Mesenchymal stem cell (in vitro differentiated cells and primary cell): Measurements from ENCODE around the gene DDX25.

Source experiments
- DNase-seq: peaks from one replicate; pipeline ENCODE4 v3.0.0-alpha.2; 2013
- H2AFZ ChIP-seq: one replicate; pipeline ENCODE4 v1.6.1; 2013; ENCODE audit warnings: low read depth, mild to moderate bottlenecking, control low read depth, inconsistent platforms, low read length, moderate library complexity
- H2AK5ac ChIP-seq: 2 replicates; pipeline ENCODE4 v1.6.1; 2013; ENCODE audit warnings: low read length, moderate library complexity, mild to moderate bottlenecking, inconsistent platforms; ENCODE audit not compliant: severe bottlenecking
- H2BK120ac ChIP-seq: one replicate; pipeline ENCODE4 v1.6.1; 2013; ENCODE audit warnings: low read depth, mild to moderate bottlenecking, inconsistent platforms, low read length, moderate library complexity
- H2BK12ac ChIP-seq, 2 experiments: one replicate each; pipeline ENCODE4 v1.6.1; 2013; ENCODE audit warnings: inconsistent platforms in 2 of 2, low read length in 2 of 2, mild to moderate bottlenecking in 2 of 2, moderate library complexity in 2 of 2, control low read depth in 1 of 2
- H2BK15ac ChIP-seq: one replicate; pipeline ENCODE4 v1.6.1; 2013; ENCODE audit warnings: mild to moderate bottlenecking, low read depth, inconsistent platforms; ENCODE audit not compliant: poor library complexity, severe bottlenecking
- H2BK5ac ChIP-seq: 2 replicates; pipeline ENCODE4 v1.6.1; 2013; ENCODE audit warnings: low read depth, mild to moderate bottlenecking, low read length, control low read depth, inconsistent platforms; ENCODE audit not compliant: poor library complexity, severe bottlenecking
- H3K14ac ChIP-seq, 2 experiments: one replicate each; pipeline ENCODE4 v1.6.1; 2013; ENCODE audit warnings: inconsistent platforms in 2 of 2, low read length in 2 of 2, control low read depth in 1 of 2, mild to moderate bottlenecking in 1 of 2, moderate library complexity in 1 of 2
- H3K18ac ChIP-seq, 2 experiments: one replicate each; pipeline ENCODE4 v1.6.1; 2013; ENCODE audit warnings: inconsistent platforms in 2 of 2, low read length in 2 of 2, control low read depth in 1 of 2, low read depth in 1 of 2, mild to moderate bottlenecking in 1 of 2
- H3K23ac ChIP-seq, 2 experiments: one replicate each; pipeline ENCODE4 v1.6.1; 2013; ENCODE audit warnings: inconsistent platforms in 2 of 2, low read length in 2 of 2, mild to moderate bottlenecking in 2 of 2, moderate library complexity in 2 of 2, control low read depth in 1 of 2
- H3K27ac ChIP-seq: 2 replicates; pipeline ENCODE4 v1.5.1; 2013; ENCODE audit warnings: mild to moderate bottlenecking, moderate library complexity, low read length, control low read depth, inconsistent platforms; ENCODE audit not compliant: poor library complexity, severe bottlenecking
- H3K27me3 ChIP-seq, 2 experiments: 2 replicates each; pipeline versions ENCODE4 v1.6.1 to v1.7.0; 2013; ENCODE audit warnings: low read length in 2 of 2, mild to moderate bottlenecking in 2 of 2, moderate library complexity in 2 of 2, control low read depth in 1 of 2, inconsistent platforms in 1 of 2; ENCODE audit not compliant: control insufficient read depth in 1 of 2, insufficient read depth in 1 of 2
- H3K36me3 ChIP-seq, 2 experiments: 2 replicates each; pipeline versions ENCODE4 v1.6.1 to v1.7.0; 2013; ENCODE audit warnings: low read length in 2 of 2, control low read depth in 1 of 2, inconsistent platforms in 1 of 2, low read depth in 1 of 2, mild to moderate bottlenecking in 1 of 2; ENCODE audit not compliant: insufficient read depth in 2 of 2, control insufficient read depth in 1 of 2
- H3K4ac ChIP-seq, 2 experiments: one replicate each; pipeline ENCODE4 v1.6.1; 2013; ENCODE audit warnings: inconsistent platforms in 2 of 2, low read length in 2 of 2, mild to moderate bottlenecking in 2 of 2, moderate library complexity in 2 of 2, control low read depth in 1 of 2, low read depth in 1 of 2
- H3K4me1 ChIP-seq: 2 replicates; pipeline ENCODE4 v1.6.1; 2013; ENCODE audit warnings: low read depth, low read length, control low read depth; ENCODE audit not compliant: control insufficient read depth, insufficient read depth
- H3K4me2 ChIP-seq: 2 replicates; pipeline ENCODE4 v1.6.1; 2013; ENCODE audit warnings: low read length, mild to moderate bottlenecking, inconsistent platforms; ENCODE audit not compliant: poor library complexity, severe bottlenecking
- H3K4me3 ChIP-seq, 2 experiments: 2 replicates each; pipeline versions ENCODE4 v1.5.1 to v1.7.0; 2013; ENCODE audit warnings: low read length in 2 of 2, mild to moderate bottlenecking in 2 of 2, control low read depth in 1 of 2, low read depth in 1 of 2; ENCODE audit not compliant: insufficient read depth in 1 of 2
- H3K79me1 ChIP-seq: replicated peaks from 2 replicates; pipeline ENCODE4 v1.6.1; 2013; ENCODE audit warnings: mild to moderate bottlenecking, control low read depth, low read length, inconsistent platforms; ENCODE audit not compliant: poor library complexity, severe bottlenecking
- H3K9ac ChIP-seq: 2 replicates; pipeline ENCODE4 v1.7.0; 2013; ENCODE audit warnings: mild to moderate bottlenecking, low read length, moderate library complexity
- H3K9me3 ChIP-seq: 2 replicates; pipeline ENCODE4 v1.7.0; 2013; ENCODE audit warnings: mild to moderate bottlenecking, low read length; ENCODE audit not compliant: control insufficient read depth
- H4K8ac ChIP-seq: one replicate; pipeline ENCODE4 v1.6.1; 2013; ENCODE audit warnings: inconsistent platforms, mild to moderate bottlenecking, low read length, moderate library complexity
- H4K91ac ChIP-seq: one replicate; pipeline ENCODE4 v1.6.1; 2013; ENCODE audit warnings: mild to moderate bottlenecking, low read length, inconsistent platforms
- WGBS: methylation state at CpG from one replicate; pipeline ENCODE4 v1.1.7; 2013; ENCODE audit warnings: mixed read lengths; 5-methylcytosine and 5-hydroxymethylcytosine counted together

DDX25 gene

GRCh38 chr11:125921042-125921441 is 16.7 kb downstream of the DDX25 start:
- no peak overlapping the region for H3K4me2 ChIP-seq
- WGBS, result 88% methylated on average over 8 of the region's 9 CpGs
- no peaks in the 10 kb centered on the region for H3K36me3 ChIP-seq
- no peak overlapping the region for H3K23ac ChIP-seq
- no peak overlapping the region for H2BK15ac ChIP-seq
- H2AFZ ChIP-seq, result no peak overlapping the region
- no peak overlapping the region for H3K4me3 ChIP-seq
- no peak overlapping the region for H3K27ac ChIP-seq
- no peaks in the 10 kb centered on the region for H3K9me3 ChIP-seq
- H3K4me1 ChIP-seq, result no peaks in the 10 kb centered on the region
- no peak overlapping the region for H2BK120ac ChIP-seq
- H2AK5ac ChIP-seq, result no peak overlapping the region
- H3K79me1 ChIP-seq, result no peaks in the 10 kb centered on the region
- DNase-seq, result no peak
- H3K27me3 ChIP-seq, result peaks cover 37 to 59% of the 10 kb centered on the region in 2 experiments
- no peak overlapping the region for H3K14ac ChIP-seq
- no peak overlapping the region for H3K4ac ChIP-seq
- no peak overlapping the region for H2BK12ac ChIP-seq
- H2BK5ac ChIP-seq, result no peak overlapping the region
- no peak overlapping the region for H4K8ac ChIP-seq
- H3K9ac ChIP-seq, result no peak overlapping the region
- no peak overlapping the region for H4K91ac ChIP-seq
- no peak overlapping the region for H3K18ac ChIP-seq

- Histone ChIP-seq H3K27ac (no peak overlapping the region), H3K36me3 (no peaks in the 10 kb centered on the region), H3K79me1 (no peaks in the 10 kb centered on the region), H4K8ac (no peak overlapping the region), H3K27me3 (peaks cover 29 to 51% of the 10 kb centered on the region in 2 experiments), H3K9me3 (no peaks in the 10 kb centered on the region), H3K4ac (no peak overlapping the region), H3K4me2 (no peak overlapping the region), H3K4me3 (no peak overlapping the region), H4K91ac (no peak overlapping the region), H3K4me1 (no peaks in the 10 kb centered on the region), H2BK15ac (no peak overlapping the region), H3K23ac (no peak overlapping the region), H2AK5ac (no peak overlapping the region), H3K9ac (no peak overlapping the region), H3K14ac (no peak overlapping the region), H3K18ac (no peak overlapping the region), H2BK120ac (no peak overlapping the region), H2BK12ac (no peak overlapping the region), H2AFZ (no peak overlapping the region), H2BK5ac (no peak overlapping the region)
- no peak for DNase-seq
- 73% methylated on average over 3 of the region's 3 CpGs for WGBS
Measured at GRCh38 chr11:125922156-125922555, 17.8 kb downstream of the DDX25 start.

DNA sequence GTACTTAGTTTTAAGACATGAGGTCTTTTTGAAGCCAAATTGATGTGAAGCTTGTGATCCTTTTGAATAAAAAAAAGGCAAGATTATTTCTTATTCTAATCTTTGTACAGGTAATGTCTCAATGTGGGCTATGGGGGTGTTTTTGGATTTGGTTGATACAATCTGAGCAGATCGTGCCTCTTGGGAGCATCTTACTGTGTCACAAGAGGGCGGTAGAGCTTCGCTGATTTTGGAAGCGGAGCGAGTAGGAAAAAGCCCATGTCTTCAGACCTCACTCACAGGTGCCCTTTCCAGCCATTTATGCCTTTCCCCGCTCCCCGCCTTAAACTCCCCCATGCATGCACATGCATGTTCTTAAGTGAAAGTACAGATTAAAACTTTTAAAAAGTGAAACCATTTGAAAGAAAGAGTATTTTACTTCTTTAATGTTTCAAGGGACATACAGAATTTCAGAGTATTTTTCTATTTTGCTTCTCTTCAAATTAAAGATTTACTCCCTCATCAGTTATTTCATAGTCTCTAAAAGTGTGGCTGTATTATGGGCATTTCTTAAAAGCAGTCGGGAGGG is 18.8 kb downstream of the DDX25 start:
- no peak overlapping the region for H3K18ac ChIP-seq
- H3K4ac ChIP-seq, result no peak overlapping the region
- H3K27ac ChIP-seq, result no peak overlapping the region
- H3K23ac ChIP-seq, result no peak overlapping the region
- no peak overlapping the region for H3K4me3 ChIP-seq
- H4K91ac ChIP-seq, result no peak overlapping the region
- no peaks in the 10 kb centered on the region for H3K9me3 ChIP-seq
- peak; percentile 71 for DNase-seq
- no peak overlapping the region for H3K4me2 ChIP-seq
- H2BK5ac ChIP-seq, result no peak overlapping the region
- peaks cover 23 to 47% of the 10 kb centered on the region in 2 experiments for H3K27me3 ChIP-seq
- no peaks in the 10 kb centered on the region for H3K79me1 ChIP-seq
- H3K4me1 ChIP-seq, result no peaks in the 10 kb centered on the region
- H4K8ac ChIP-seq, result no peak overlapping the region
- H3K36me3 ChIP-seq, result no peaks in the 10 kb centered on the region
- H2BK12ac ChIP-seq, result no peak overlapping the region
- 0% methylated on average over 1 of the region's 8 CpGs for WGBS
- no peak overlapping the region for H2AFZ ChIP-seq
- no peak overlapping the region for H2BK120ac ChIP-seq
- no peak overlapping the region for H2BK15ac ChIP-seq
- H3K9ac ChIP-seq, result no peak overlapping the region
- no peak overlapping the region for H2AK5ac ChIP-seq
- H3K14ac ChIP-seq, result no peak overlapping the region

- Histone ChIP-seq H3K79me1 (no peaks in the 10 kb centered on the region), H3K4me3 (no peak overlapping the region), H3K4me2 (no peak overlapping the region), H3K4me1 (no peaks in the 10 kb centered on the region), H4K91ac (no peak overlapping the region), H2BK12ac (no peak overlapping the region), H2BK5ac (no peak overlapping the region), H2BK120ac (no peak overlapping the region), H2AFZ (no peak overlapping the region), H3K36me3 (no peaks in the 10 kb centered on the region), H3K18ac (no peak overlapping the region), H2AK5ac (no peak overlapping the region), H4K8ac (no peak overlapping the region), H3K9me3 (no peaks in the 10 kb centered on the region), H3K27ac (no peak overlapping the region), H3K9ac (no peak overlapping the region), H2BK15ac (no peak overlapping the region), H3K27me3 (peaks cover 18 to 43% of the 10 kb centered on the region in 2 experiments), H3K23ac (no peak overlapping the region), H3K4ac (no peak overlapping the region), H3K14ac (no peak overlapping the region)
- DNase-seq, result no peak
- WGBS, result 81% methylated on average over 8 of the region's 8 CpGs
Measured at GRCh38 chr11:125923633-125924032, 19.3 kb downstream of the DDX25 start.
